Ovary (tissue), 3 donors: ENCODE data around the gene CGN.

Experiments used
- CTCF ChIP-seq, 3 donors: fragments of 450-650 bp in 2 of 3; fragments of 200-600 bp in 1 of 3; IDR thresholded peaks; one replicate each; pipeline versions ENCODE4 v1.5.1 to v1.8.0; 2016 to 2022; ENCODE audit warnings: antibody characterized with exemption in 3 of 3, mild to moderate bottlenecking in 1 of 3
- POLR2A ChIP-seq: fragments of 450-650 bp; IDR thresholded peaks from one replicate; pipeline ENCODE4 v1.6.1; 2017; ENCODE audit warnings: antibody characterized with exemption, mild to moderate bottlenecking, moderate library complexity
- donor health status: DM: no; HTN: no; CAD: no.

- TF ChIP-seq CTCF (IDR thresholded peaks at IDR 0.05), result no peak
- TF ChIP-seq POLR2A, result no peak
These were observed 63.7 kb downstream of the CGN start for GRCh38 chr1:151574575-151575529.
